Measurements from ENCODE around the gene DGCR6L.
"Not testable (repeated sequence)": the region's sequence is repeated elsewhere in the genome, so short reads cannot be mapped to it uniquely, and the experiment has no call there.

The DGCR6L gene

DNA sequence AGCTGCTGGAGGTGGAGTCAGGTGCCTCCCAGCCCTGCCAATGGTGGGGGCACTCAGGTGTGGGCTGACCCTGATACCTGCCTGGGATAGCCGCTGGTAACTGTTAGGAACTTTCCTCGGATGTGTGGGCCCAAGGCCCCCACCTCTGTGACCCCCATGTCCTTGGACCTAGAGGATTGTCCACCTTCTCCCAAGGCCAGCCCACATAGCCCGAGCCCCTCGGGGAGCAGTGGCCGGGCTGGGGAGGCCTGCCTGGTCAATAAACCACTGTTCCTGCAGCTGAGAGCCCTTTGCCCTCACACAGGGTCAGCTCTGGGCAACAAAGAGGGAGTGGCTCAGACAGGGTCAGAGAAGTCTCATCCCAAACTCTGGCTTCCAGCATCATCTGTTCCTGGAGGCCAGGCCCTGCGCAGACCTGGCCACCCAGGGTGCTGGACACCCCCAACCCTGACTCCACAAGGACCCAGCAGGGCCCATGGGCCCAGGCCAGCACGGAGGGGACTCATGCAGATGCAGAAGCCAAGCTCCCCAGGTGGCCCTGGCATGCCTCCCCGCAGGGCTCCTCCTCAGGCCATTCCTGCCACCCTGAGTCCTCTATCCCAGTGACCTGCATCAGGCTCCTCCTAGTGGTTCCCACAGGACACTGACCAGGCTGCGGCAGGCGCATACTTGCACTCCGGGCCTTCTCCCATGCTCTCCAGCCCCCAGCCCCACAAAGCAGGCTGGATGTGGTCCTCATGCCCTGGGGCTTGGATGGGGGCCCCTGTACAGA, 6.4 kb downstream of the DGCR6L start:
- DNase-seq (ENCODE audit: low read depth); H3K4me3 ChIP-seq (ENCODE audit: low read length): not testable (repeated sequence)
- TF ChIP-seq, protein P1, sequence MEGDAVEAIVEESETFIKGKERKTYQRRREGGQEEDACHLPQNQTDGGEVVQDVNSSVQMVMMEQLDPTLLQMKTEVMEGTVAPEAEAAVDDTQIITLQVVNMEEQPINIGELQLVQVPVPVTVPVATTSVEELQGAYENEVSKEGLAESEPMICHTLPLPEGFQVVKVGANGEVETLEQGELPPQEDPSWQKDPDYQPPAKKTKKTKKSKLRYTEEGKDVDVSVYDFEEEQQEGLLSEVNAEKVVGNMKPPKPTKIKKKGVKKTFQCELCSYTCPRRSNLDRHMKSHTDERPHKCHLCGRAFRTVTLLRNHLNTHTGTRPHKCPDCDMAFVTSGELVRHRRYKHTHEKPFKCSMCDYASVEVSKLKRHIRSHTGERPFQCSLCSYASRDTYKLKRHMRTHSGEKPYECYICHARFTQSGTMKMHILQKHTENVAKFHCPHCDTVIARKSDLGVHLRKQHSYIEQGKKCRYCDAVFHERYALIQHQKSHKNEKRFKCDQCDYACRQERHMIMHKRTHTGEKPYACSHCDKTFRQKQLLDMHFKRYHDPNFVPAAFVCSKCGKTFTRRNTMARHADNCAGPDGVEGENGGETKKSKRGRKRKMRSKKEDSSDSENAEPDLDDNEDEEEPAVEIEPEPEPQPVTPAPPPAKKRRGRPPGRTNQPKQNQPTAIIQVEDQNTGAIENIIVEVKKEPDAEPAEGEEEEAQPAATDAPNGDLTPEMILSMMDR (conservative IDR thresholded peaks at IDR 0.05; ENCODE audit: low read depth, low read length), result peak; percentile 5

DNA sequence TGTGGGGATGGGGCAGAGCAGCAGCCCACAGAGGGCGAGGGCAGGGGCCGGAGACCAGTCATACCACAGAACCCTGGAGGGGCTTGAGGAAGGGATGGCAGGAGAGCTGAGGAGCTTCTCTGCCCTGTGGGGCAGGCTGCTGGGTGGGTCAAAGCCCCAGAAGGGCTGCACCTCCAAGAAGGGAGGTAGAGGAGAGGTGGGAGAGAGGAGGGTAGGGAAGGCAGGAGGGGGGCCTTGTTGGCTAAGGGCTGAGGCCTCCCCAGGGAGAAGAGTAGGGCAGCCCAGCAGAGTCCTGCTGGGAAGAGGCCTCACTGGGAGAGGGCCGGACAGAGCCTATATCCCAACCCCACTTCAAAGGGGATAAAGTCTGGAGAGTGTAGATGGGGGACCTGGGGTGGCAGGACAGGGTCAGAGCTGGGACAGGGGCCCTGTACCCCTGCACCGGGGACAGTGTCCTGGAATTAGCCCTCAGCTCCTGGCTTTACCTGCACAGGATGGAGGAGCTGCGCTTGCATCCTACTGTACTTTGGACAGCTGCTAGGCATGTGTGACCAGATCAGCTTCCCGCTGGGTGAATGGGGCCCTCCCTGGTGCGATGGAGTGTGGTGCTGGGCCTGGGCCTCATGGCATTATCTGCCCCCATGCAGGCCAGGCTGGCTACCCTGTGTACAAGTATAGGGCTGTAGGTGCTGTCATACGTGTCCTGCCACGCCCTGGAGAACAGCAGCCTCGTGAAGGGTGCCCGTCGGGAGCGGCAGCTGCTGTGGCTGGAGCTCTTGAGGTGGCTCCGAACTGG, 7.3 kb downstream of the DGCR6L start:
- no peak overlapping the region for H3K4me3 ChIP-seq (ENCODE audit: low read length)
- TF ChIP-seq, protein P1 (conservative IDR thresholded peaks at IDR 0.05; ENCODE audit: low read depth, low read length), result no peak
- no peak for DNase-seq (ENCODE audit: low read depth)

DNA sequence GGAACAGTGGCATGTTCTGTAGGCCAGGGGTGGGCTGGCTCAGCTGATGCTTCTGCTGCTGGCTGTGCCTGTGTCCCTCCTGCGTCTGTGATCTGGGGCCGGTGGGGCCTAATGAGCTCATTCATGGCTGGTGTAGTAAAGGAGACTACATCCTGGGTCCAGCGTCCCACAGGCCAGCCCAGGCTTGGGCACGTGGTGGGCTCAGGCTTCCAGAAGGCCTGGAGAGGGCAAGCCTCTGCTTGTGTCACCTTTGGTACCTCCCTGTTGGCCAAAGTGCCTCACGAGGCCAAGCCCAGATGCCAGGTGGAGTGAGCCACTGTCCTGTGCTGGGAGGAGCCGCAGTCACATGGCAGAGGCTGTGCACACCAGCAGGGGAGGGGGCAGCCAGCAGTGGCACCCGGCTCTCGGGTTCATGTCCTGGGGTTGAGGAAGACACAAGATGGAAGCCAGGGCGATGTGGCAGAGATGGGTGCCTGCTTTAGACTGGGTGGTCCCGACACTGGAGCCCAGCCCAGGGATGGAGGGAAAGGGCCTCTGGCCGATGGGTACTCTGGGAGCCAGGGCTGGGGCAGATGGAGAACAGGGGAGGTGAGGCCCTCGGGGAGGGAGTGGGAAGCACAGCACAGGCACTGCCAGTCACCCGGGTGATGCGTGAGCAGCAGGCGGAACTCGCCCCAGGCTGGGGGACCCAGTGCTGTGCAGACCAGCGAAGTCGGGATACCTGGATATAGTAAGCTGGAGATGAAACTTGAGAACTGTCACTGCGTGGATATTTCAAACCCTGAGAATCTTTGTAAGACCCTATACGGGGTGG, 8.4 kb downstream of the DGCR6L start:
- not testable (repeated sequence) for H3K4me3 ChIP-seq (ENCODE audit: low read length); DNase-seq (ENCODE audit: low read depth)

DNA sequence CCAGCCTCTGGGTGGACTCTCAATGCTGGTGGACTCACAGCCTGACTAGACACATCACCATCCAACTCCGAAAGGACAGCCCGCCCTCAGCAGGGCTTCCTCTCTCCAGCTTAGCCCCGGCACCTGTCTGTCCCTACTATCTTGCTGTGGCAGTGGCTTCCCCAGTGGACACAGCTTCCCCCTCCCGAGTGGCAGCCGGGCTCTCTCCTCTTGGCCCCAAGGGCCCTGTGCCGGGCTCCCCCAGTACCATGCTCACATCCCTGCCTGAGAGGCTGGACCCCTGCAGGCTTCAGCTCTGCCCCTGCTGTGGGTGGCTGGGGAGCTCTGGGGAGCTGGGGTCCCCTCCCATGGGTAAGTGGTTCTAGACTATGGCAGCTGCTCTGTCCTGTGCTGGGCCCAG, 9.1 kb downstream of the DGCR6L start:
- not testable (repeated sequence) for DNase-seq (ENCODE audit: low read depth); H3K4me3 ChIP-seq (ENCODE audit: low read length)

DNA sequence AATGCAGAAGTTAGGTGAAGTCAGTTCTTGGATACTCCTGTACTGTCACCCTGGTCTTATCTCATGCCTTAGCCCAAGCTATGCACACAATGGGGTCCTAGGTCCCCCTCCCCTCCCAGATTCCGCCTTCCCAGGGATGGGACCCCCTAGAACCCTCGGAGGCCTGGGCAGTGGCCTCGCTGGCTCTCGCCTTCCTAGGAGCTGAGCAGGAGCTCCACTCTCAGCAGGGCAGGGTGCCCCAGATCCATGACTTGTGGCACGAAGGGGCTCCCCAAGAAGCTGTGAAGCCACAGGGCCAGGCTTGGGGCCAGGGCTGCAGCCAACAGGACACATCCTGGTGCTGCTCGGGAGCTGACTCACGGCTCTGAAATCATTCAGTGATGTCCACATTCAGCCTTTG, 9.7 kb downstream of the DGCR6L start:
- not testable (repeated sequence) for DNase-seq (ENCODE audit: low read depth); H3K4me3 ChIP-seq (ENCODE audit: low read length)

DNA sequence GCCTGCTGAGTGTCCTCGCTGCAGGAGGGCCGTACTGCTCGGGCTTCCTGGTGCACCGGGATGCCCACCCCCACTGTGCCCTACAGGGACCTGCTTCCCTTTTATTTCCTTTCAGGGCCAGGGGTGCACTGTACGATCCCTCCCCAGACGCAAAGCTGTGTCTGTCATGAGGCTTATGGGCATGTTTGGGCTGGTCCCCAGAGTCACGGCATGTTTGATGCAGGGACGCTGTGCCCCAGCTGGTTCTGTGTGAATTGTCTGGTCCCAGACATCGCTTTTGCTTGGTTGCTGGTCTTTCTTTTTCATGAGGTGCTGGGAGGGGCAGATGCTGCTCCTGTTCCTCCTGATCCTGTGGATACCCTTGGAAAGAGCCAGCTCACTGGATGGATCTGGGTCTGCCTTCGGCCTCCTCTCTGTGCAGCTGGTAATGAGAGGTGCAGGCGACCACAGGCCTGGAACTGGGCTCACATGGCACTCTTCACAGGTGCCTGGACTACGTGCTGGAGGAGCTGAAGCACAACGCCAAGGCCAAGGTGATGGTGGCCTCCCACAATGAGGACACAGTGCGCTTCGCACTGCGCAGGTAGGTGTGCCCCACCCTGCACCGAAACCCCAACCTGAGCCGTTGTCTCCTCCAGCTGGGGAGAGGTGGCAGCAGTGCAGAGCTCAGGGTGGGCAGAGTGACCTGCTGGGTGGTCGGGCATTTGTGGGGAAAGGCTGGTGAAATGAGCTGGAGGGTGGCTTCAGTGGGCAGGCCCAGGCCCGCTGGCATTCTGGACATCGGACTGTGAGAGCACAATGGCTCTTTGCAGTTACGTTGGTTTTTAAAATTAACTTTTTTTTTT, 10.8 kb downstream of the DGCR6L start:
- H3K4me3 ChIP-seq (ENCODE audit: low read length); DNase-seq (ENCODE audit: low read depth): not testable (repeated sequence)

DNA sequence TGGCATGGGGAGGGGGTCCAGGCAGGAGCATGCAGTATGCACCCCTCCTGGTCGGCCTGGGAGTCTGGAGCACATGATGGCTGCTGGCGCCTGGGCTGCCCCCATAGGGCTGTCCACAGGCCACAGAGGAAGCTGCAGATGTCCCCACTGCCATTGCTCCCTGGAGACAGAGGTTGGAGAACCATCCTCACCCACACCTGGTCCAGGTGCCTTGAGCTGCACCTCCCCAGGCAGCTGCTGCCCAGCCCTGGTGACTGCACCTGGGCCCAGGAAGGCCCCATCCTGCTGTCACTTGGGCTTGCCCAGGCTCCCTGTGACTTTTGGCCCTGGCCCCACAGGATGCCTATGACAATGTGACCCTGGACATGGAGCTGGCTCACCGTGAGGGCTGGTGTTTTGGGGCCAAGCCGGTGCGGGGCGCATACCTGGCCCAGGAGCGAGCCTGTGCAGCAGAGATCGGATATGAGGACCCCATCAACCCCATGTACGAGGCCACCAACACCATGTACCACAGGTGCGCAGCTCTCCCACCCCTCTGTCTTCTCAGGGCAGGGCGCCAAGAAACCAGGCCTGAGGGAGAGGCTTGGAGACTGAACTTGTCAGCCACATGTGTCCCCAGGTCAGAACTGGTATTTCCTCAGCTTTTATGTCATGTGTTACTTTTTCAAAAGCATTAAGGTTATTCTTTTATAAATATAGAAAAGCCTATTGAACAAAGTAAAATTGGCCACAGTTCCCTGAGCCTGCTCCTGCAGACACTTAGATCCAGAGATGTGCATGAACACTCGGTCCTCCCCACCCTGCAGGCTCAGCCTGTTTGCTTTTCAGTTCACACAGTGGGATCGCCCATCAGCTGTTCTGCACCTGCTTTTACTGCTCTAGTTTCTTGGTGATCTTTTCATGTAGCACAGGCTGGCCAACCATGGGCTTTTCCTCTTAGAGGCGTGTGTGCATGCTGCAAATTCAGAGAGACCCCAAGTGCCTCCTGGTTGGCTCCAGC, 12.1 kb downstream of the DGCR6L start:
- DNase-seq (ENCODE audit: low read depth); H3K4me3 ChIP-seq (ENCODE audit: low read length): not testable (repeated sequence)

DNA sequence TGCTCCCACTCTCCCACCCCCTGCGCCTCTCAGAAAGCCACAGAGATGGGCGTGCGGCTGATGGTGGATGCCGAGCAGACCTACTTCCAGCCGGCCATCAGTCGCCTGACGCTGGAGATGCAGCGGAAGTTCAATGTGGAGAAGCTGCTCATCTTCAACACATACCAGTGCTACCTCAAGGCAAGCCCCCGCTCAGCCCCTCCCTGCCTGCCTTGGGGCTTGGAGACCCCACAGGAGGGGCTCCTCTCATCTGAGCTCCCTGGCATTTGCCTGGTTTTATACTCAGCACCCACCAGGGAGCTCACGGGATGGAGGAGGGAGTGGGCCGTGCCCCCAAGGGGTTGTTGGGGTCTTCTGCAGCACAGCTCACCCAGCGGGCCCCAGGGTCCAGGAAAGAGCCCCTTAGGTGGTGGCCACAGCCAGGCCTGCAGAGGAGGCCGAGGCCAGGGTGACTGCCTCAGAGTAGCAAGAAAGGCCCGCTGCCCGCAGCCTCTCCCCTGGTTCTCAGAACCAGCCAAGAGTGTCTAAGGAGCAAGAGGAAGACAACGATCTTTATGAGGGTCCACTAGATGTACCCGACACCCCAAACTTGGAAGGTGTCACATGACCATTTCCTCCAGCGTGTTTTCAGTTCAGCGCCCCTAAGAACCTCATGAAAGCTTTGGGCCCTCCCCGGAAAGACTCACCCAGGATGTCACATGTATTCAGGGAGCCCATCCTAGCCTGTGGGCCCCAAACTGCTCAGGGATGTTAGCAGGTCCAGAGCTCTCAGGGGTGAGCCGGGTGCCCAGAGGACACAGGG, 13.0 kb downstream of the DGCR6L start:
- not testable (repeated sequence) for H3K4me3 ChIP-seq (ENCODE audit: low read length); DNase-seq (ENCODE audit: low read depth)
